HAP-1 (cell line): ENCODE measurements around the gene MAOA.
A peak's percentile ranks its signal among the peaks of the same experiment; 100 is the strongest.

Experiments
- DNase-seq, 2 experiments: peaks; one replicate each; pipeline ENCODE4 v3.0.0-alpha.2; 2016 to 2020; ENCODE audit warnings: low spot score in 2 of 2
- H3K27me3 ChIP-seq: fragments of 250-450 bp; sonication (Bioruptor Pico); 2 replicates; pipeline ENCODE4 v1.5.1; 2020; ENCODE audit warnings: low read depth, mild to moderate bottlenecking, moderate library complexity
- H3K36me3 ChIP-seq: fragments of 250-450 bp; sonication (Bioruptor Pico); replicated peaks from 2 replicates; pipeline ENCODE4 v1.5.1; 2020; ENCODE audit warnings: mild to moderate bottlenecking
- H3K4me1 ChIP-seq: fragments of 250-450 bp; sonication (Bioruptor Pico); 2 replicates; pipeline ENCODE4 v1.5.1; 2020; ENCODE audit warnings: mild to moderate bottlenecking
- H3K4me3 ChIP-seq: fragments of 250-450 bp; sonication (Bioruptor Pico); 2 replicates; pipeline ENCODE4 v1.5.1; 2020; ENCODE audit warnings: mild to moderate bottlenecking, moderate library complexity
- H3K9me3 ChIP-seq: fragments of 250-450 bp; sonication (Bioruptor Pico); 2 replicates; pipeline ENCODE4 v1.5.1; 2020; ENCODE audit warnings: mild to moderate bottlenecking, moderate library complexity
- in situ Hi-C: fragments of 300-500 bp; cut with MboI; formaldehyde crosslinking; loops from 3 replicates; pipeline ENCODE4 v1.14.3; 2020; ENCODE audit warnings: low sequenced_read_pairs, inconsistent platforms, mixed read lengths

MAOA gene

DNA sequence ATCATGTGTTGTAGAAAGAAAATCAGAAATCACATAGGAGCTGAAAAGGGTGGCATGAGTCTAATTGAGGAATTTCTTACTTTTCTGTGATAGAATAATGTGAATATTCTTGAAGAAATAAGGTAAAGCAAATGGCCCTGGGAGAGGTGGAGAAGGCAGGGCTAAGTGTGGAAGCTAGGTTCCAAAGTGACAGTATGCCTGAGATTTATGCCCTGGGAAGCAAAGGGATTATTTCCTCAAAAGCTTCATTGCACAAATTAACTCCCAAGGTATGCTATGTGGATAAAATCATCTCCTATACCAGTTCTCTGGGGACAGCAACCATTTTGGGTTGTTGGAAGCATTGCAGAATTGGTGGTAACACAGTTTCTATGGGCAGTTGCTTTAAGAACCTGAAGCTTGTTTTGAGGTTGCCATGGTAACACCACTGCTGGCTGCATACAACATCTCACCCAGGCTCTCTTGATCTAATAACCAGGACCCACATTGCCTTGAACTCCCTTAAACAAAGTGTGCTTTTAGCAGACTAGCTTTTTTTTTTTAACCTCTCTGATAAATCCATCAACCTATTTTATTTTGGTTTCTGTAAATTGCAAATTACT, 21.0 kb downstream of the MAOA start:
- Histone ChIP-seq H3K4me1 (no peaks in the 10 kb centered on the region), H3K27me3 (no peaks in the 10 kb centered on the region)
- peak; percentile 31 to 36 for DNase-seq

DNA sequence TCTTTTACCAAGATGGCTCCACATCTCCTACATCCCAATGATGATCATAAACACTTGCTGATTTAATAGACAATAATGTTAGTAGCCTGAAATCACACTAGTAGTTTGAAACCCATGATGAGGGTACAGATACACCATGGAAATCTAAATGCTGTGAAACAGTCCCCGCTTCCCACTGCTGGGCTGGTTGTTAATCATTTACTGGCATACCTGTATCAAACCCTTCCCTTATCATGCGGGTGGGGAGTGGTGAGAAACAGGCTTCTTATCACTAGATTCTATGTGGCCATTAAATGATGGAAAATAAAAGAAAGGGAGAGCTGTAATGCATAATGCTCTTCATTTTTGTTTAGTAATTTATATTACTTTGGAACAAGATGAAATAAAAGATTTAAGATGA, 21.9 kb downstream of the MAOA start:
- H3K4me1 ChIP-seq = no peaks in the 10 kb centered on the region
- H3K9me3 ChIP-seq = no peaks in the 10 kb centered on the region
- in situ Hi-C loops = no loop called here
- H3K27me3 ChIP-seq = no peaks in the 10 kb centered on the region
- no peak overlapping the region for H3K4me3 ChIP-seq
- DNase-seq = no peak
- no peaks in the 10 kb centered on the region for H3K36me3 ChIP-seq

More for the DNA sequence above, 21.0 kb downstream of the MAOA start:
- no peak overlapping the region for H3K4me3 ChIP-seq
- H3K36me3 ChIP-seq = no peaks in the 10 kb centered on the region
- in situ Hi-C loops = no loop called here
- no peaks in the 10 kb centered on the region for H3K9me3 ChIP-seq

DNA sequence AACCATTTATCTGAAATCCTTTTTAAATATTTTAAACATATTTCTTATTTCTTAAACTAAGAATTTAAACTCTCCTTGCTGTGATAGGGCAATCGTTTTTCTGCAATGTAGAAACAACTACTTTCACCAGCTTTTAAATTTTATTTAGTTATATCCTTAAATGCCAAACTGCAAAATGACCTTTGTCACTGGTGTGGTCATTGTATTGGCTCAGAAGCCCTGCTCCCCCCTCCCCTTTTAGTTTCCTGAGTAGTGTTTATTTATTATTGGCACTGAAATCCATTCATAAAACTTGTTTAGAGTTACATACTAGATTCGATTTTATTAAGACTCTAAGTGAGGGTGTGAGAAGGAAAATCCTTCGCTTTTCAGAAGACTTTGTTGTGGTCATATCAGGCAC, 23.0 kb downstream of the MAOA start:
- in situ Hi-C loops = no loop called here
- H3K36me3 ChIP-seq = no peaks in the 10 kb centered on the region
- no peak overlapping the region for H3K4me3 ChIP-seq
- H3K27me3 ChIP-seq = no peaks in the 10 kb centered on the region
- no peaks in the 10 kb centered on the region for H3K4me1 ChIP-seq
- H3K9me3 ChIP-seq = no peaks in the 10 kb centered on the region
- DNase-seq = no peak

DNA sequence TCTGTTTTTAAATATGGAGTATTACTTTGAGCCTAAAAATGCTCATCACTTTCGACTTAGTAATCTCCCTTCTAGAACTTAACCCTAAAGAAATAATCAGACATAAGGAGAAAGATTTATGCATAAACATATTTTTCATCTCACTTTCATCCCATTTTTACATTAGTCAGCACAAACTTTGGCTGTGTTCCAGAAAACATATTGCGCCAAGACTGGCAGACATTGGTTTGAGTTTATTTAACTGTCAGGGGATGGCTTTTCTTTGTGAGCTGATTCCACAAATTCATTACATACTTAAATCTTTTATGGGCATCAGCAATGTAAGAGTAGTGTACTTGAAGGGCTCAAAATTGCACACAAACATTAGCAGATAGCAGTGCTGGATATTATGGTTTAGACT, 23.7 kb downstream of the MAOA start:
- no peaks in the 10 kb centered on the region for H3K27me3 ChIP-seq
- H3K4me3 ChIP-seq = no peak overlapping the region
- H3K36me3 ChIP-seq = no peaks in the 10 kb centered on the region
- no peak for DNase-seq
- in situ Hi-C loops = no loop called here
- H3K9me3 ChIP-seq = no peaks in the 10 kb centered on the region
- no peaks in the 10 kb centered on the region for H3K4me1 ChIP-seq

DNA sequence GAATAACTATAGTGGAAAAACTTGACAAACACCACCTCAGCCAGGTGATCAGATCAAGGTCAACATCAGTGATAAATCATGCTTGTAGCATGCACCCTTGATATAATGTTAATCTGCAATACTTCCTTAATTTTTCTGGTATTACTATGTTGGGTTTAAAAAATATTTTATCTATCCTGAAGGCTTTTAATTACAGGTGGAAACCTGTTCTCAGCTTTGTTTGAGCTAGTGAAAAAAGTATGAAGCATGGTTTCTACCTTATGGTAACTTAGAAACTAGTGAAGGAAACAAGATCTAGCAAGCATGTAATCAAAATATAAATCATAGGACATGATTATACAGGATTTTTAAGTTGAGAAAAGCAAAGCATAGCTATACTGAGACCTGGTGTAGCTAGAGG, 26.6 kb downstream of the MAOA start:
- no peaks in the 10 kb centered on the region for H3K36me3 ChIP-seq
- H3K4me3 ChIP-seq = no peak overlapping the region
- H3K27me3 ChIP-seq = no peaks in the 10 kb centered on the region
- no peak for DNase-seq
- in situ Hi-C loops = no loop called here
- H3K9me3 ChIP-seq = no peaks in the 10 kb centered on the region
- peaks cover 5% of the 10 kb centered on the region; the same call in 1 of the 2 replicates for H3K4me1 ChIP-seq

DNA sequence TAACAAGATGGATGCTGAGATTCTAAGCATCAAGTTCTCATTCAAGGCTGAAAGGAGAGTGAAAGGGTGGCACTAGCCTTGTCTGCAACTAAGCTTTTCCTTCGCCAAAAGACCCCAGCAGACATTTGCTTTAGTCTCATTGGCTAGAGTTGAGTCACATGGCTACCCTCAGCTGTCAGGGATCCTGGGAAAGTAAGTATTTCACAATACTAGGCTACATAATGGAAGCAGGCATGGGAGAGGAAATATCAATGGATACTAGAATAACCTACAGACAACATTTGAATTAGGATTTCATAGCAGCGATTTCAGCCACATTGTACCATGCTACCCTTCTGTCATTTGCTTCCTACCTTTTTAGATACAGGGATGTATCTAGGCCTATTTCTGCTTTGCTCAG, 29.1 kb downstream of the MAOA start:
- no peaks in the 10 kb centered on the region for H3K9me3 ChIP-seq
- no peak for DNase-seq
- H3K36me3 ChIP-seq = no peaks in the 10 kb centered on the region
- H3K27me3 ChIP-seq = no peaks in the 10 kb centered on the region
- H3K4me3 ChIP-seq = no peak overlapping the region
- in situ Hi-C loops = no loop called here
- H3K4me1 ChIP-seq = peaks cover 5% of the 10 kb centered on the region; the same call in 1 of the 2 replicates

DNA sequence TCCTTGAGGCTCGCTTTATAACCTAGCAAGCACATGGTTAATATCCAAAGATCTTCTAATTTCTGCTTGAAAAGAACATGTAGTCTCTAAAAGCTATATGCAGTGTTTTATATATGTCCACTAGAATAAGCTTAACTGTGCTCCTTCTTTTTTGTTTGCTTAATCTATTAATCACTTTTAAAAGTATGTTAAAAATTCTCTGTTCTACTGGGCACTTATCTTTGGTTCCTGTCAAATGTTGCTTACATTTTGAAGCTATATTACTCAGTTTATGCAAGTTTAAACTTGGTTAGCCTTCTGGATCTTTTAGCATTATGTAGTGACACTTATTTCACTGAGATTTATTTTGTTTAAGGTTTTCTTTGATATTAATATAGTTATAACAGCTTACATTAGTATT, 32.5 kb downstream of the MAOA start:
- H3K36me3 ChIP-seq = no peaks in the 10 kb centered on the region
- H3K9me3 ChIP-seq = no peaks in the 10 kb centered on the region
- no peak overlapping the region for H3K4me3 ChIP-seq
- H3K27me3 ChIP-seq = no peaks in the 10 kb centered on the region
- in situ Hi-C loops = no loop called here
- H3K4me1 ChIP-seq = peaks cover 5% of the 10 kb centered on the region; the same call in 1 of the 2 replicates
- no peak for DNase-seq

DNA sequence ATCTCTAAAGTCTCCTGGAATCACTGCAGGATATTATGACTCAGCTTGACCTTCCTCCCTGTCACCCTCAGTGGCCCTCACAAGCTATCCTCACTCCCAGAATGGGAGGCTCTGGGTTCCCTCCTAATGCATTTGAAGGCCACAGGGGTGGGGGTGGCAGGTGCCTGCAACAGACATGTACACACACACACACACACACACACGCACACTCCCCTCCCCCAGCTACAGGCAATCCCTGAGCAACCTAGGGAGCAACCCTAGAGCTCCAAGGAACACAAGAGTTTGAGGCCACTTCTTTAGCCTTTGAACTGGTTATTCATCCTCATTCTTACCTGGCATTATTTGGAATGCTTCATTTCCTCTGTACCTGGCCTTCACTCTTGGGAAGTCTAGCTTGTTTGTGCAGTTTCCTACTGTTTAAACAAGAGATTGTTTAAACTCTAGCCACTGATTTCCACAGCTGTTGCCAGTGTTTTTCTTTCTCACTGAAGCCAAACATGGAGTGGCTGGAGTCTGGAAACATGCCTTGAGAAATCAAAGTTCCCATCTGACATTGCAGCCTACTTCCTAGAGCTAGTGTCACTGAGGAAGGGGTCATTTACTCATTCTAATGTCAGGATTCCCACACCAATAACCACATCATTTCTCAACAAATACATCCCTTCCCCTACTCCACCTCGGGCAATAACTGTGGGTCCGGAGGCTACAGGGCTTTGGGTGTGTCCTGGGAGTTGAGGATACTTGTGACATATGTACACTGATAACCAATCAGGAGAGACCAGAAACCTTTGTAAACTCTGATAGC, 37.7 kb downstream of the MAOA start:
- Histone ChIP-seq H3K4me1 (no peaks in the 10 kb centered on the region), H3K4me3 (no peak overlapping the region), H3K36me3 (no peaks in the 10 kb centered on the region), H3K27me3 (no peaks in the 10 kb centered on the region), H3K9me3 (no peaks in the 10 kb centered on the region)
- in situ Hi-C loops = no loop called here
- no peak for DNase-seq

DNA sequence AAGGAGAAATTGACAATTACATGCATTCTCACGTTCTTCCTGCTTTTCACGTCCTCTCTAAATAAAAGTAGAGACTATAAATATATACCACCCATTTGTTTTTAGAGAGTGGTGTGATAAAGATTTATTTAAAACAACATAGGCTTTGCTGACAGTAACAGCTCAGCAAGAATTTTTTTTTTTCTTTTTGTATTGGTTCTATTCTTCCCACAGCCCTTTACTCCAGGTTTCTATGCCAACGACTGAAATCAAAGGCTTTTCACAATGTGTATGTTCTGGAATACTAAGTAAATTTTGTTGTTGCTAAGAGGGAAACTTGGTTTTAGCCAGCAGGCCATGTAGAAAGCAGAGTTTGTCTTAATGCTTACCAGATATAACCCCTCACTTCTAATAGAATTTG, 43.4 kb downstream of the MAOA start:
- H3K27me3 ChIP-seq = no peaks in the 10 kb centered on the region
- H3K36me3 ChIP-seq = no peaks in the 10 kb centered on the region
- no peak for DNase-seq
- in situ Hi-C loops = no loop called here
- H3K4me1 ChIP-seq = no peaks in the 10 kb centered on the region
- no peaks in the 10 kb centered on the region for H3K9me3 ChIP-seq
- H3K4me3 ChIP-seq = no peak overlapping the region

DNA sequence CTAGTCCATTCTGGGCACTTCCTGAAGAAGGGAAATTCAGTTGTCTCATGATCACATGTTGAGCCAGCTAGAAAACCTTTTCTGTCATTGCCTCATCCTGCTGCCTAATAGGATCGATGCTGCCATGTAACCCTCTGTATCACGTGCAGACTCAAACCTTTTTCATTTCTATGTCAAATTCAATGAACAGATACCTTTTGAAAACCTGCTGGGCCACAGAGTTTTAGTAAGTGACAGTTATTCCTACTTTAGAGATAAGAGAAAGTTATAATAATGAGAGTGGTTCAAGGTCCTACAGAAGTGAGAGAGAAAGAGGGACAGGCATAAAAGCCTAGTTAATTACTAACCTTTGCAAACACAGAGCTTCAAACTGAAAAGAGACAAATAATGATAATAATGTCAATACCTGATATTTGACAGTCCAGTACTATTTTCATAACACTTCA, 46.0 kb downstream of the MAOA start:
- DNase-seq = no peak
- in situ Hi-C loops = no loop called here

DNA sequence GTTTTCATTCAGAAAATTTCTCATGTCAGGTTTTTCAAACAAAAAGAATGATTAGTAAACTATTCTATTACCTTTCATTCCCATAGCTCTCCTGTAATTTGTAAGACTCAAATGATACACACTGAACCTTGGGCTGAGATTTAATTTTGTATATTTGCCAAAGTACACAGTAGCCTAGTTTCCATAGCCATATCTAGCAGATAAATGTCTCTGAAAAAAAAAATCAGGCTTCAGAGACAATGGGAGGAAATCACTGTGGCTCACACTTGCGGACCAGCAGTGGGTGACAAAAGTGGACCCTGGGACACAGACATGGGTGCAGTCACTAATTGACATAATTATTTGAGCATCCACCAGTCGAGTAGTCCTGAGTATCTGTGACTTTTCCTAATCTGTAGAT, 46.6 kb downstream of the MAOA start:
- Histone ChIP-seq H3K27me3 (no peaks in the 10 kb centered on the region), H3K4me3 (no peak overlapping the region), H3K9me3 (no peaks in the 10 kb centered on the region), H3K36me3 (no peaks in the 10 kb centered on the region; the same call in 1 of the 2 replicates), H3K4me1 (no peaks in the 10 kb centered on the region)
- no peak for DNase-seq
- in situ Hi-C loops = no loop called here

More for the DNA sequence above, 46.0 kb downstream of the MAOA start:
- Histone ChIP-seq H3K4me1 (no peaks in the 10 kb centered on the region), H3K27me3 (no peaks in the 10 kb centered on the region), H3K4me3 (no peak overlapping the region), H3K36me3 (no peaks in the 10 kb centered on the region), H3K9me3 (no peaks in the 10 kb centered on the region)

DNA sequence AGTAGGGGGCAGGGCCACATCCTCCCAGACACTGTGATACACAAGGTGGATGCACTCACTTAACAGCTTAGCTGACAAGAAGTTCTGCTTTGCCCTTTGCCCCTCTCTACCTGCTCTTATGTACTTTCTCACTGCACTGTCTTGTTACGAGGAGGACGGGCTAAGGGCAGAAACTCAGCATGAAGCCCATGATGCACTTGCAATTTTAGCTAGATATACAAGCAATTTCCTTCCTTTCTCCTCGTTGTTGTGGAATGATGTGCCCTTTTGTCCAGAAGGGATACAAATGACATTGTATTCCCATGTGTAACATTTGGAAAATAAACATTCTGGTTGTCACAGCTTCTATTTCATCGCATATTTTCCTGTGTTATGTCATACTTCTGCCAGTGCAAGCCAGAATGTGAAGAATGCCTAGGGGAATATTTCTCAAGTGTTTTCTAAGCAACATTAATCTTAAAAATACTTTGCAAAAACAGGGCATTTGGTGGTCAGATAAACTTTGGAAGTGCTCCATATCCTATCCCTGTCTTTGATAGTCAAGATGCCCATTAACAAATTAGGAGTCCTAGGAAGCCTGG, 47.2 kb downstream of the MAOA start:
- no peaks in the 10 kb centered on the region for H3K27me3 ChIP-seq
- in situ Hi-C loops = no loop called here

DNA sequence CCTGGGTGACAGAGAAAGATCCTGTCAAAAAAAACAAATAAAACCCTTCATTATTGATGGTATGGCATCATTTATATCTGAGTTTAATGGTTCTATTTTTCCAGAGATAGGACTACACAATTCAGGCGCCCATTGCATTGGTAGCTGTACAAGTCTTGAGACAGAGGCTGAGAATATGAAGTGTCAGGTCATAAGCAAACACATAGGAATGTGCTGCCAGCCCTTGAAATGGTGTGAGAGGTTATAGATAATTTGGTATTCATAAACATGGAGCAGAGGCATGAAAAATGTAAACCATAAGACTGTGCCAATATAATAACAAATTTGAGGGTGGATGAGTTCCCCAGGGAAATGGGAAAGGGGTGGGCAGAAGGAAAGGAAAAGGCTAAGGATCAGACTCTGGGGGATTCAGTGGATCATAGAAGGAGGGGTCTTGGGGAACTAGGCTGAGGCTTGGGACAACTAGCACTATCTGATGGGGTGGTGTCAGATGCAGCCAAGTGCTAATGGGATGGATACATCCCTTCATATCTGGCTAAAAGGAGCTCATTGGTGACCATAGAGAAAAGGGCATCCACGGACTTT, 50.8 kb downstream of the MAOA start:
- Histone ChIP-seq H3K4me3 (no peak overlapping the region), H3K36me3 (no peaks in the 10 kb centered on the region; the same call in 1 of the 2 replicates), H3K27me3 (no peaks in the 10 kb centered on the region), H3K4me1 (no peaks in the 10 kb centered on the region; the same call in 1 of the 2 replicates), H3K9me3 (no peaks in the 10 kb centered on the region)
- in situ Hi-C loops = no loop called here
- DNase-seq = no peak

More for the DNA sequence above, 47.2 kb downstream of the MAOA start:
- Histone ChIP-seq H3K4me1 (no peaks in the 10 kb centered on the region), H3K4me3 (no peak overlapping the region), H3K36me3 (no peaks in the 10 kb centered on the region; the same call in 1 of the 2 replicates), H3K9me3 (no peaks in the 10 kb centered on the region)
- DNase-seq = no peak
